Measurements from ENCODE around the gene OR52K2. TPM values are rescaled to one million over a fixed set of nuclear protein-coding genes. Genes with fewer than 3 reads are reported as not detected.

Gene OR52K2
- total RNA-seq, result not detected in 2 replicates

DNA sequence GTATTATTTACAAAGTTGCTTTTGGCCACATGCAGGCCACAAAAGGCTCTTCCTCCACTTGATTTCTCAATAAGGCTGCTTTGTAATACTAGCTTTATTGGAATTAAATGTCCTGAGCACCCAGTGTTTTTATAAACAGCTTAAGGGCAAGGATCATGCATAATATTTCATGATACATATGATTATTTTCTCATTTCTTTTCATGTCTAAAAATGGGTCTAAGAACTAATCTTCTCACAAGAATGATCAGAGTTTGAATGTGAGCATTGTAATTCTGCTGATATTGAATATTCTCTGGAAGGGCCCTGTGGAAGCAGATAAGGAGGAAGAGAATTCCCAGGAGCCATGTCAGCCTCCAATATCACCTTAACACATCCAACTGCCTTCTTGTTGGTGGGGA, at the start of gene OR52K2:
Gene OR52K2 (plus strand): TSS at position 301 of the 400 bp plus-strand sequence. CDS start 45 bp downstream, at position 346.

DNA sequence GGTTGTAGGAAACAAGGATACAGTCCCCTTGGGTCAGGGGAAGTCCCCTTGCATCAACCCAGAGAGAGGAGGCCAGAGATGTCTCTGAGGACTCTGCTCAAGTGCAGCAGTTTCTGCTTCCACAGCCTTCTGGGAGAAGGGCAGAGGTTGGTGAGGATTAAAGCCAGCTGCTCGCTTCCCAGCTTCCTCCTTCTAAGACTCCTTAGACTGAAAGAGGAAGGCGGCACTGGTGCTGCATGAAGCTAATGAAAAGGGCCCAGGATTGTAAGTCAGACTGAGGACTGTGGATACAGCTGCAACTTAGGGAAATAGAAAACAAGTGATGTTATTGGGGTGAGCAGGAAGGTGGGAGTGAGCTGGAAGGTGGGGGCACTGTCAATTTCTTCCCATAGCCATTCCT, 33.4 kb downstream of the OR52K2 start, which contains the start of gene OR52K1:
Gene OR52K1 (plus strand): TSS at position 202 of the 400 bp plus-strand sequence. CDS start 6,255 bp downstream, outside the sequence.

Other genes with a start within 250 kb of the OR52K2 start
- not detected in 2 replicates for gene OR52B4, start 80.9 kb upstream of the OR52K2 start, total RNA-seq
- 14.1 and 17.5 TPM in 2 replicates for gene TRIM21, start 55.6 kb upstream of the OR52K2 start, total RNA-seq
- under 0.01 TPM in 1 of 2 replicates, not detected in the other for gene OR52K1, start 33.4 kb downstream of the OR52K2 start, total RNA-seq
- gene OR52M1, start 95.9 kb downstream of the OR52K2 start, total RNA-seq, result not detected in 2 replicates
- gene OR52I2, start 132.4 kb downstream of the OR52K2 start, total RNA-seq, result not detected in 2 replicates
- not detected in 2 replicates for gene OR52I1, start 144.7 kb downstream of the OR52K2 start, total RNA-seq
- gene TRIM68, start 158.9 kb downstream of the OR52K2 start, total RNA-seq, result 6.0 and 7.5 TPM in 2 replicates
- gene OR51D1, start 188.2 kb downstream of the OR52K2 start, total RNA-seq, result not detected in 2 replicates
- 0.09 TPM in 1 of 2 replicates, not detected in the other for gene OR51E1, start 194.7 kb downstream of the OR52K2 start, total RNA-seq
- 0.09 TPM in 1 of 2 replicates, not detected in the other for gene OR51E2, start 248.6 kb downstream of the OR52K2 start, total RNA-seq

Data from smooth muscle cell of bladder (primary cell).